ENCODE measurements around the gene KLHDC2.

GRCh38 chr14:49767270-49767570 lies 733 bp upstream of the KLHDC2 start:
- TF ChIP-seq POLR2A (IDR thresholded peaks at IDR 0.05): no peak
- no peak for TF ChIP-seq CTCF (IDR thresholded peaks at IDR 0.05)
